Glutamatergic neuron (in vitro differentiated cells): ENCODE data around the gene TAF11L9. TPM values are rescaled to one million over a fixed set of nuclear protein-coding genes. Genes with fewer than 3 reads are reported as not detected.

Source experiments
- total RNA-seq: library from RNA; stranded (reverse); fragmentation: NEBNext Ultra II Directional; extraction: Animal tissue kit (Norgen Biotek cat#: 25700); gene quantifications from one replicate; pipeline ENCODE4 v1.2.1, GENCODE V29; 2021; ENCODE audit not compliant: unreplicated experiment

The TAF11L9 gene
- total RNA-seq, 1 donor from 2014 or later, result 0.83 TPM

Other genes with a start within 250 kb of the TAF11L9 start
- not detected for gene TAF11L2, start 96.2 kb downstream of the TAF11L9 start, total RNA-seq
- gene TAF11L3, start 76.0 kb downstream of the TAF11L9 start, total RNA-seq, result not detected
- not detected for gene TAF11L4, start 72.6 kb downstream of the TAF11L9 start, total RNA-seq
- 0.83 TPM for gene TAF11L5, start 69.2 kb downstream of the TAF11L9 start, total RNA-seq
- not detected for gene TAF11L6, start 65.7 kb downstream of the TAF11L9 start, total RNA-seq
- 0.83 TPM for gene TAF11L7, start 8.6 kb downstream of the TAF11L9 start, total RNA-seq
- not detected for gene TAF11L8, start 3.4 kb downstream of the TAF11L9 start, total RNA-seq
- gene TAF11L10, start 3.4 kb upstream of the TAF11L9 start, total RNA-seq, result 0.83 TPM
- gene TAF11L11, start 9.8 kb upstream of the TAF11L9 start, total RNA-seq, result 3.7 TPM
- 2.4 TPM for gene TAF11L12, start 16.0 kb upstream of the TAF11L9 start, total RNA-seq
- 1.3 TPM for gene TAF11L13, start 37.7 kb upstream of the TAF11L9 start, total RNA-seq
- not detected for gene TAF11L14, start 40.1 kb upstream of the TAF11L9 start, total RNA-seq